ENCODE results near the gene LTK.

The LTK gene

GRCh38 chr15:41513506-41514227, at the start of gene LTK:
Gene LTK, minus strand, starts transcription at chr15:41513827. Its CDS starts 118 bp downstream, at chr15:41513709.
- peak within 1 kb of the TSS in 6 of 11 experiments; percentile 18 to 65 (median 55); a peak in 11 of 22 replicates for H3K27ac ChIP-seq
- H3K9ac ChIP-seq: peak within 1 kb of the TSS in 10 of 11 experiments; percentile 43 to 67 (median 56); a peak in 19 of 22 replicates
- peak within 1 kb of the TSS; percentile 94 to 100 (median 99) for H3K4me2 ChIP-seq
- H3K27me3 ChIP-seq: peaks cover 26 to 39% (median 35%) of the 10 kb centered on the region in 11 experiments
- H3K9me3 ChIP-seq (replicated peaks in 1 of 11): no peaks in the 10 kb centered on the region
- H3K4me1 ChIP-seq: peaks cover 21 to 51% (median 34%) of the 10 kb centered on the region in 10 experiments
- no peak for TF ChIP-seq Cebpa-rat (IDR thresholded peaks at IDR 0.05)
- H3K4me3 ChIP-seq: peak within 1 kb of the TSS; percentile 47 to 71 (median 58)
- peaks cover 0 to 33% (median 10%) of the 10 kb centered on the region in 11 experiments; a peak in 13 of 22 replicates for H4K20me1 ChIP-seq
- peaks cover 0 to 25% (median 12%) of the 10 kb centered on the region in 11 experiments; a peak in 13 of 22 replicates for H3K36me3 ChIP-seq

DNA sequence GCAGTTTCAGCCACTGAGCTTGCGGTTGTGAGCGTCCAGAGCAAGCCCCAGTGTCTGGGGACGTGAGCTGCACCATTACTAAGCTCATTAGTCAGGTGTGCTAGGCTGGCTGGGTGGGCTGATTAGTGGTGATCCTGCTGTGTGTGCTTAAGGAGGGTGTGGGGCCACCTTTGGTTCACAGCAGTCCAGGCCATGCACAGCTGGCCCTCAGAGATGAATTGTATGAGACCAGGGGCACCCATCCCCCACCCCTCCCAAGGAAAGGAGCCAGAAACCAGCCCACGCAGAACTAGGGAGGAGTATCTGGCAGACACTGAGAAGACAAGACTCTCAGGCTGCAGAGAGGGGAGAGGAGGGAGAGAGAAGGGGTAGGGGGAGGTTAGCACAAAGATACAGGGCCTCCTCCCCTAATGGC, 49.2 kb upstream of the LTK start:
- Histone ChIP-seq H3K27ac (no peak overlapping the region), H3K9me3 (replicated peaks in 1 of 11) (no peaks in the 10 kb centered on the region), H3K36me3 (peaks cover 0 to 6% (median 0%) of the 10 kb centered on the region in 11 experiments; a peak in 1 of 22 replicates), H4K20me1 (peaks cover 0 to 29% (median 3%) of the 10 kb centered on the region in 11 experiments; a peak in 6 of 22 replicates), H3K4me3 (no peak overlapping the region), H3K27me3 (peaks cover 10 to 31% (median 24%) of the 10 kb centered on the region in 11 experiments; a peak in 21 of 22 replicates), H3K9ac (no peak overlapping the region), H3K4me1 (peaks cover 8 to 52% (median 41%) of the 10 kb centered on the region in 10 experiments), H3K4me2 (0 out of 22 replicates have a peak overlapping the region, but pooled peaks of 1 of the 11 experiments have one; percentile 8)
- no peak for TF ChIP-seq Cebpa-rat (IDR thresholded peaks at IDR 0.05)

DNA sequence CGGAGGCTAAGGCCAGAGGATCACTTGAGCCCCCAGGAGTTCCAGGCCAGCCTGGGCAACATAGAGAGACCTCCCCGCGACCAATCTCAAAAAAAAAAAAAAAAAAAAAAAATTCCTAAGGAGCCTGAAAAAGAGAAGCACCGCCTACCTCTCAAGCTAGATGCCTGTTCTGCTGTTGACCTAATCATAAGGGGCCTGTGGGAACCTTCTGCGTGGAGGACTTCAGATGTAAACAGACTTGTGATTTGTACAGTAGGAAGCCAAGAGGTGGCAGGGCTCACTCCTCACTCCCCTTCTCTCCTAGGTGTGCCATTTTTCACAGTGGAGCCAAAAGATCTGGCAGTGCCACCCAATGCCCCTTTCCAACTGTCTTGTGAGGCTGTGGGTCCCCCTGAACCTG, 48.6 kb upstream of the LTK start:
- no peak overlapping the region for H3K9ac ChIP-seq
- no peak overlapping the region for H3K27ac ChIP-seq

DNA sequence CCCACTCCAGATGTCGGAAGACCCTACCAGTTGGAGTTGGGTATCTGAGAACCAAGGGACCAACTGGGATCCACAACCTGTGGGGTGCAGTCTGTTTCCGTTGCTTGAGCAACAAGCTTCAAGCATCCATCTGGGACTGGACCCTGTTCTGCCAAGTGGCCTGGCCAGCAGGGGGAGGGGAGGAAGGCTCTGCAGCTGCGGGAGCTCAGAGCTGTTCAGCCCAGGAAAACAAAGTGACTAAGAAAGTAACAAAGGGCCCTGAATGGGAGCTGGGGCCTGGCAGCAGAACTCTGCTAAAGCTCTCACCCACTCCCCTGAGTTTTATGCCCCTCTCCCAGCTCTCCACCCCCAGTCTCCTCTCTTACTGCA, 48.1 kb upstream of the LTK start:
- Histone ChIP-seq H3K9ac (no peak overlapping the region), H3K4me2 (peak overlapping the region in 9 of 11 experiments; percentile 3 to 99 (median 93); a peak in 17 of 22 replicates), H3K27ac (no peak overlapping the region), H3K9me3 (replicated peaks in 1 of 11) (no peaks in the 10 kb centered on the region), H4K20me1 (peaks cover 0 to 29% (median 3%) of the 10 kb centered on the region in 11 experiments; a peak in 6 of 22 replicates), H3K36me3 (peaks cover 0 to 6% (median 0%) of the 10 kb centered on the region in 11 experiments; a peak in 1 of 22 replicates), H3K27me3 (peaks cover 10 to 31% (median 24%) of the 10 kb centered on the region in 11 experiments; a peak in 21 of 22 replicates), H3K4me1 (peaks cover 18 to 62% (median 52%) of the 10 kb centered on the region in 10 experiments), H3K4me3 (no peak overlapping the region)
- no peak for TF ChIP-seq Cebpa-rat (IDR thresholded peaks at IDR 0.05)

More for the DNA sequence above, 48.6 kb upstream of the LTK start:
- no peak overlapping the region for H3K4me3 ChIP-seq
- no peaks in the 10 kb centered on the region for H3K9me3 ChIP-seq (replicated peaks in 1 of 11)
- peaks cover 14 to 57% (median 47%) of the 10 kb centered on the region in 10 experiments for H3K4me1 ChIP-seq
- no peak for TF ChIP-seq Cebpa-rat (IDR thresholded peaks at IDR 0.05)
- peak overlapping the region in 6 of 11 experiments; percentile 30 to 99 (median 95); a peak in 6 of 22 replicates for H3K4me2 ChIP-seq
- peaks cover 0 to 6% (median 0%) of the 10 kb centered on the region in 11 experiments; a peak in 1 of 22 replicates for H3K36me3 ChIP-seq
- H3K27me3 ChIP-seq: peaks cover 10 to 31% (median 24%) of the 10 kb centered on the region in 11 experiments; a peak in 21 of 22 replicates
- peaks cover 0 to 29% (median 3%) of the 10 kb centered on the region in 11 experiments; a peak in 6 of 22 replicates for H4K20me1 ChIP-seq

- H4K20me1 ChIP-seq: peaks cover 0 to 29% (median 3%) of the 10 kb centered on the region in 11 experiments; a peak in 6 of 22 replicates
Measured at GRCh38 chr15:41561104-41561776, 47.6 kb upstream of the LTK start.

GRCh38 chr15:41560572-41560874, 46.9 kb upstream of the LTK start:
- H3K4me1 ChIP-seq: peaks cover 28 to 74% (median 61%) of the 10 kb centered on the region in 10 experiments
- H3K9ac ChIP-seq: no peak overlapping the region; a peak in 1 of 22 replicates
- no peak overlapping the region for H3K4me3 ChIP-seq
- peak overlapping the region in 9 of 11 experiments; percentile 36 to 99 (median 99); a peak in 14 of 22 replicates for H3K4me2 ChIP-seq
- H3K27ac ChIP-seq: no peak overlapping the region
- peaks cover 0 to 6% (median 0%) of the 10 kb centered on the region in 11 experiments; a peak in 1 of 22 replicates for H3K36me3 ChIP-seq
- TF ChIP-seq Cebpa-rat (IDR thresholded peaks at IDR 0.05): no peak
- H3K9me3 ChIP-seq (replicated peaks in 1 of 11): no peaks in the 10 kb centered on the region
- peaks cover 0 to 29% (median 3%) of the 10 kb centered on the region in 11 experiments; a peak in 6 of 22 replicates for H4K20me1 ChIP-seq
- peaks cover 10 to 31% (median 24%) of the 10 kb centered on the region in 11 experiments; a peak in 21 of 22 replicates for H3K27me3 ChIP-seq

More at GRCh38 chr15:41561104-41561776, 47.6 kb upstream of the LTK start:
- H3K27me3 ChIP-seq: peaks cover 10 to 31% (median 24%) of the 10 kb centered on the region in 11 experiments; a peak in 21 of 22 replicates
- peaks cover 24 to 67% (median 57%) of the 10 kb centered on the region in 10 experiments for H3K4me1 ChIP-seq
- TF ChIP-seq Cebpa-rat (IDR thresholded peaks at IDR 0.05): no peak
- no peaks in the 10 kb centered on the region for H3K9me3 ChIP-seq (replicated peaks in 1 of 11)
- no peak overlapping the region; a peak in 1 of 22 replicates for H3K9ac ChIP-seq
- no peak overlapping the region for H3K27ac ChIP-seq
- H3K36me3 ChIP-seq: peaks cover 0 to 6% (median 0%) of the 10 kb centered on the region in 11 experiments; a peak in 1 of 22 replicates
- peak overlapping the region in 9 of 11 experiments; percentile 3 to 99 (median 93); a peak in 17 of 22 replicates for H3K4me2 ChIP-seq
- H3K4me3 ChIP-seq: no peak overlapping the region

DNA sequence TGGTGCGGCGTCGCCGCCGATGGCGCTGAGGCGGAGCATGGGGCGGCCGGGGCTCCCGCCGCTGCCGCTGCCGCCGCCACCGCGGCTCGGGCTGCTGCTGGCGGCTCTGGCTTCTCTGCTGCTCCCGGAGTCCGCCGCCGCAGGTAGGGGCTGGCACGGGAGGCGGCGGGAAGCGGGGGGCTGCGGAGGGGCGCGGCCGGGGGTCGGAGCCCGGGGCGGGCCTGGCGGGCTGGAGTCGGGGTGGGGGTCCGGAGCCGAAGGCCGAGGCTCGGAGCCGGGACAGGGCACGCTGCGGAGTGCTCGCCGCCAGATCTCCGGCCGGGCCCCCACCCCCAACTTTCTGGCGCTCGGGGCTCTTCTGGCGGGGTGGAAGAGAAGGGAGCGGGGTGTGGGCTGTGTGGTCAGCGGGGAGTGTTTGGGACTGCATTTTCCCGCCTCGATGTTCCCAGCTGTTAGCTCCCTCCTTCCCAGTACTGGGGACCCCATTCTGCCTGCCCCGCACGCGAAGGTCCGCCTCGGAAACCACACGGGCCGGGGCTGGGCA, 45.7 kb upstream of the LTK start:
- no peak for TF ChIP-seq Cebpa-rat (IDR thresholded peaks at IDR 0.05)
- H3K27ac ChIP-seq: peak overlapping the region in 10 of 11 experiments; percentile 23 to 71 (median 60); a peak in 17 of 22 replicates

More for the DNA sequence above, 45.7 kb upstream of the LTK start:
- H3K4me2 ChIP-seq: peak overlapping the region; percentile 90 to 99 (median 99)
- H3K4me1 ChIP-seq: peaks cover 38 to 82% (median 69%) of the 10 kb centered on the region in 10 experiments
- H3K27me3 ChIP-seq: peaks cover 10 to 31% (median 24%) of the 10 kb centered on the region in 11 experiments; a peak in 21 of 22 replicates
- H3K4me3 ChIP-seq: peak overlapping the region; percentile 62 to 77 (median 68)
- H3K36me3 ChIP-seq: peaks cover 0 to 6% (median 0%) of the 10 kb centered on the region in 11 experiments; a peak in 1 of 22 replicates
- H3K9ac ChIP-seq: peak overlapping the region; percentile 65 to 79 (median 77)
- H3K9me3 ChIP-seq (replicated peaks in 1 of 11): no peaks in the 10 kb centered on the region
- H4K20me1 ChIP-seq: peaks cover 0 to 29% (median 3%) of the 10 kb centered on the region in 11 experiments; a peak in 6 of 22 replicates
